Testis (tissue), 3 donors: ENCODE results near the gene MACROD2. TPM values are rescaled to one million over a fixed set of nuclear protein-coding genes. Genes with fewer than 3 reads are reported as not detected.

Experiments used
- DNase-seq: peaks from one replicate; pipeline ENCODE4 v3.0.0-alpha.2; 2019
- H3K27ac ChIP-seq, 2 donors: fragments of 200-600 bp; sonication (generic); one replicate each; pipeline ENCODE4 v1.5.1; 2019
- H3K27me3 ChIP-seq: fragments of 200-600 bp; sonication (generic); one replicate; pipeline ENCODE4 v1.5.1; 2019
- H3K36me3 ChIP-seq: fragments of 200-600 bp; sonication (generic); one replicate; pipeline ENCODE4 v1.5.1; 2017; ENCODE audit warnings: low read depth; ENCODE audit errors: missing control alignments
- H3K4me1 ChIP-seq: fragments of 200-600 bp; sonication (generic); one replicate; pipeline ENCODE4 v1.5.1; 2019
- H3K4me3 ChIP-seq, 2 donors: fragments of 200-600 bp; sonication (generic); one replicate each; pipeline ENCODE4 v1.5.1; 2017 to 2019
- H3K9me3 ChIP-seq: fragments of 200-600 bp; sonication (generic); one replicate; pipeline ENCODE4 v1.5.1; 2017
- POLR2A ChIP-seq: fragments of 450-650 bp; IDR thresholded peaks from one replicate; pipeline ENCODE4 v1.6.1; 2017; ENCODE audit warnings: antibody characterized with exemption, mild to moderate bottlenecking, moderate library complexity
- WGBS, 2 donors: methylation state at CpG; one replicate each; pipeline ENCODE4 v1.1.5; 2018; 5-methylcytosine and 5-hydroxymethylcytosine counted together
- intact Hi-C: fragments of 100-400 bp; cut with DNase I; formaldehyde crosslinking; loops from one replicate; pipeline ENCODE4 v1.15.1; 2023; ENCODE audit warnings: low total_unique reads
- polyA plus RNA-seq: library from polyadenylated mRNA; stranded (reverse); fragments of 350-450 nt; fragmentation: Illumina TruSeq; extraction: RNeasy Lipid Tissue Mini Kit (QIAGEN cat#74804); gene quantifications from one replicate; pipeline ENCODE4 v1.2.3, GENCODE V29; 2014; ENCODE audit warnings: low read depth, low replicate concordance; ENCODE audit not compliant: insufficient read depth
- total RNA-seq, 2 donors: library from RNA; depleted of rRNA; stranded (reverse); fragments of >200 nt; gene quantifications; one replicate each; pipeline ENCODE4 v1.2.3, GENCODE V29; 2016
- TF ChIP-seq, protein P1 (sequence below), 3 experiments: fragments of 450-650 bp in 2 of 3; fragments of 200-600 bp in 1 of 3; sonication (generic) in 1 of 3; IDR thresholded peaks; one replicate each; pipeline ENCODE4 v1.5.1; 2016 to 2019; ENCODE audit warnings: antibody characterized with exemption in 3 of 3, mild to moderate bottlenecking in 2 of 3, moderate library complexity in 1 of 3

MACROD2 gene
- total and polyA plus RNA-seq, 3 donors from 2014 or later = 12.6 to 20.6 (median 16.8) TPM

DNA sequence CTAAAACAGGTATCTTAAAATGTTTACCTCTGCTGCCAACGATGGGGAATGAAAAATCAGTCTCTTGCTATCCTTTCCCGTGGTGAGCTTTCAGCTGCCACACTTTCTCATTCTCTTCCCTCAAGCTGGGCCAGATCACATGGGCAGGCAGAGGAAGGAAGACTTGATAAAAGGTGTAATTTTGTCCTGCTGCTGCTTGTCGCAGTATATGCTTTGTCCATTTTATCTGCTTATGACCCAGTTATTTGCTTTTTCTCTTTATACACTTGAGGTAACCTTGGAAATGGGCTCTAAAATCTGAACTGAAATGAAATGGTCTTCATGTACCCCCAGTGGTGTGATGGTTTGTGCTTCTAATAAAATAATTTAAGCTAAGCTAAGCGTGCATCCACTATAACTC is 1038.0 kb downstream of the MACROD2 start:
- 64 to 88% methylated on average over 4 of the region's 4 CpGs for WGBS, 2 donors
- TF ChIP-seq, protein P1, sequence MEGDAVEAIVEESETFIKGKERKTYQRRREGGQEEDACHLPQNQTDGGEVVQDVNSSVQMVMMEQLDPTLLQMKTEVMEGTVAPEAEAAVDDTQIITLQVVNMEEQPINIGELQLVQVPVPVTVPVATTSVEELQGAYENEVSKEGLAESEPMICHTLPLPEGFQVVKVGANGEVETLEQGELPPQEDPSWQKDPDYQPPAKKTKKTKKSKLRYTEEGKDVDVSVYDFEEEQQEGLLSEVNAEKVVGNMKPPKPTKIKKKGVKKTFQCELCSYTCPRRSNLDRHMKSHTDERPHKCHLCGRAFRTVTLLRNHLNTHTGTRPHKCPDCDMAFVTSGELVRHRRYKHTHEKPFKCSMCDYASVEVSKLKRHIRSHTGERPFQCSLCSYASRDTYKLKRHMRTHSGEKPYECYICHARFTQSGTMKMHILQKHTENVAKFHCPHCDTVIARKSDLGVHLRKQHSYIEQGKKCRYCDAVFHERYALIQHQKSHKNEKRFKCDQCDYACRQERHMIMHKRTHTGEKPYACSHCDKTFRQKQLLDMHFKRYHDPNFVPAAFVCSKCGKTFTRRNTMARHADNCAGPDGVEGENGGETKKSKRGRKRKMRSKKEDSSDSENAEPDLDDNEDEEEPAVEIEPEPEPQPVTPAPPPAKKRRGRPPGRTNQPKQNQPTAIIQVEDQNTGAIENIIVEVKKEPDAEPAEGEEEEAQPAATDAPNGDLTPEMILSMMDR (IDR thresholded peaks at IDR 0.05) = no peak
- TF ChIP-seq POLR2A = no peak
- Histone ChIP-seq H3K4me1 (no peaks in the 10 kb centered on the region), H3K27ac (no peak overlapping the region), H3K36me3 (no peaks in the 10 kb centered on the region), H3K9me3 (no peaks in the 10 kb centered on the region), H3K27me3 (no peaks in the 10 kb centered on the region), H3K4me3 (no peak overlapping the region)
- intact Hi-C loops = no loop called here
- DNase-seq = no peak

DNA sequence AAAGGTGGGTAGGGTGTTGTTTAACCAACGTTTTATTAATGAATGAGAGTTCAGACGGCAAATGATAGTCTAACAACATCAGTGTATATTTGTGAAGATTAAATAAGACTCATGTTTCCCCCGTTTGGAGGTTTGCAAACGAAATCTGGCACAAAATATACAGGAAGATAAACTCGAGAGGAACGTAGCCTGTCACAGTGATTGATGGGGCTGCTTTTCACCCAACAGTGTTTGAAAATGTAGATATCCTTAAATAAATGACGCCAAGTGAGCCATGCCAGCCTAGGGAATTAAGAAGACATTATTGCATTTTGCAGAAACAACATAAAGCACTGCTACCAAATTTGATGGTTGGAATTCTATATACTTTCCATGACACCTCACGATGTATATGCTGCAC is 1038.6 kb downstream of the MACROD2 start:
- TF ChIP-seq POLR2A = no peak
- TF ChIP-seq, protein P1 (IDR thresholded peaks at IDR 0.05) = no peak
- H3K9me3 ChIP-seq = no peaks in the 10 kb centered on the region
- no peaks in the 10 kb centered on the region for H3K27me3 ChIP-seq
- no peaks in the 10 kb centered on the region for H3K36me3 ChIP-seq
- no peaks in the 10 kb centered on the region for H3K4me1 ChIP-seq
- no peak overlapping the region for H3K27ac ChIP-seq
- H3K4me3 ChIP-seq = no peak overlapping the region
- intact Hi-C loops = no loop called here
- DNase-seq = no peak
- 57 to 66% methylated on average over 8 of the region's 8 CpGs for WGBS, 2 donors

DNA sequence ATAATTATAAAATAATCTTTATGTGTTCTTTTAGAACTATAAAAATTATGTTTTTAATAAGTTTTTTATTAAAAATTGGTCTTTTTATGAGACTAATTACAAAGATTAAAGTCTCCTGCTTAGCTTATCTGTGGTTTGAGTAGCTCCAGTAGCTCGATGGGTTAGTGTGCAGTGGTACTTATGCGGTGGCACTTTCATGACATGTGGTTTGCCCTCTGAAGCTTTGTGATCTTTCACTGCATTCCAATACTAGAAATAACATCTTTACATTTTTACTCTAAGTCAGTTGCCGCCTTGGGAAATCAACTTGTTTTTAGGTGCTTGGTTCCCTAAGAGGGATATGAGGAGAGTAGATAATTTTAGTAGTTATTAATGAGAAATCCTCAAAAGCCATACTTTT is 1041.6 kb downstream of the MACROD2 start:
- DNase-seq = no peak
- TF ChIP-seq POLR2A = no peak
- TF ChIP-seq, protein P1 (IDR thresholded peaks at IDR 0.05) = no peak
- Histone ChIP-seq H3K9me3 (no peaks in the 10 kb centered on the region), H3K4me1 (no peaks in the 10 kb centered on the region), H3K4me3 (no peak overlapping the region), H3K27me3 (no peaks in the 10 kb centered on the region), H3K36me3 (no peaks in the 10 kb centered on the region), H3K27ac (no peak overlapping the region)
- intact Hi-C loops = no loop called here
- 89 to 92% methylated on average over 3 of the region's 3 CpGs for WGBS, 2 donors

DNA sequence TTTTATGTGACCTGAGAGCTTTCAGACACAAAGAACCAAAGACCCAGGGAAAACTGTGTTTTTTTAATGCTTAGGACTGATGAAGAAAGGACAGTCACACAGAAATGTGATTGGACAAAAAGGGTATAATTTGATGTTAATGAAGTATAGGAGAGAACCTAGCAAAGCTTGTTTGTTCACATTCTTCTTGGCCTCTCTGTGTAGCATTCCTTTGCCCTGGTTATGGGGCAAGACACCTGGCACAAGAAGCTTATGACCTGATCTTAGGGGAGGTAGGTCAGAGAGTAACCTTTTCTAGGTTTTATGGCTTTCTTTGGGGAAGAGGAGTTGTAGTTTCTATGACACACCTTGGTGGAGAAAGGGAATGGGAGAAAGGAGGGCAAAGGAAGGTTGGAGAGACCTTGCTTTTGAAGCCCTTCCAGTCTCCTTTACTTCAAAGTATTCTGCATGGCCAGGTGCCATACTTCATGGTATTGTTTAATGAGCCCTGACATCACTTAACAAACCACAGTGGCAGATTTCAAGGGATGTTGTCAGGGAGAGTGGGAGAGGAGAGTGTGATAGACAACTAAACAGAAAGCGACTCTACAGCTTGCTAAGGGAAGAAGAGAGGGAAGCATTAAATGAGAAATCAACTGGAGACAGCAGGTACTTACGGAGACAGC is 1043.9 kb downstream of the MACROD2 start:
- no peaks in the 10 kb centered on the region for H3K27me3 ChIP-seq
- no peaks in the 10 kb centered on the region for H3K36me3 ChIP-seq
- H3K4me3 ChIP-seq = no peak overlapping the region
- H3K9me3 ChIP-seq = no peaks in the 10 kb centered on the region
- TF ChIP-seq, protein P1 (IDR thresholded peaks at IDR 0.05) = no peak
- 80 to 86% methylated on average over 2 of the region's 2 CpGs for WGBS, 2 donors
- H3K27ac ChIP-seq = no peak overlapping the region
- intact Hi-C loops = no loop called here
- DNase-seq = no peak
- H3K4me1 ChIP-seq = no peaks in the 10 kb centered on the region

DNA sequence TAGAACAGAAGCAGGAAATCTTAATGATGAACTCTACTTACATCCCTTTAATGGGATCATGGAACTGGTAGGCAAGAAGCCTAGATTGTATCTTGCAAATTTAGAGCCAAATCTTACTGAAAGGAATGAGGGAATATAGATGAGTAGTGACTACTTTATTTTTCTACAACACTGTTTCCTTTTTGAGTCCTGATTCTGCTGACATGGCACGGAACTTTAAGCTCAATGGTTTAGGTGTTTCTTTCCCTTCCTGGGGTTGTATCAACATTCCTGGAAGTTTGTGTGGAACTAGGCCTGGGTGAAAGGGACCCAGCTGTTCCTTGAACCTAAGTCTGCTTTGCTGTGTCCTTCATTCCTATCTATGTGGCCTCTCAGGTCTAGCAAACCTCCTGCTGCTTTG is 1047.4 kb downstream of the MACROD2 start:
- H3K4me1 ChIP-seq = no peaks in the 10 kb centered on the region
- TF ChIP-seq, protein P1 (IDR thresholded peaks at IDR 0.05) = no peak
- H3K27me3 ChIP-seq = no peaks in the 10 kb centered on the region
- H3K27ac ChIP-seq = no peak overlapping the region
- no peaks in the 10 kb centered on the region for H3K36me3 ChIP-seq
- no peaks in the 10 kb centered on the region for H3K9me3 ChIP-seq
- 83 to 97% methylated on average over 1 of the region's 1 CpG for WGBS, 2 donors
- intact Hi-C loops = no loop called here
- DNase-seq = no peak
- H3K4me3 ChIP-seq = no peak overlapping the region
